Measurements from ENCODE around the gene PRKD3.

Gene PRKD3

GRCh38 chr2:37343537-37344434 is 19.2 kb upstream of the PRKD3 start:
- no peak for TF ChIP-seq CTCF (IDR thresholded peaks at IDR 0.05)
- H3K27ac ChIP-seq: peak overlapping the region in 1 of 2 donors; percentile 40

GRCh38 chr2:37342591-37343220 is 18.1 kb upstream of the PRKD3 start:
- Histone ChIP-seq H3K27ac (no peak overlapping the region), H3K4me3 (no peak overlapping the region)
- DNase-seq (ENCODE audit: low spot score): no peak
- TF ChIP-seq CTCF (IDR thresholded peaks at IDR 0.05): no peak

More at GRCh38 chr2:37343537-37344434, 19.2 kb upstream of the PRKD3 start:
- H3K4me3 ChIP-seq: peak overlapping the region; percentile 95
- no peak for DNase-seq (ENCODE audit: low spot score)

- H3K27ac ChIP-seq: no peak overlapping the region
- no peak for DNase-seq (ENCODE audit: low spot score)
- no peak overlapping the region for H3K4me3 ChIP-seq
- TF ChIP-seq CTCF (IDR thresholded peaks at IDR 0.05): no peak
These were observed 16.0 kb upstream of the PRKD3 start for GRCh38 chr2:37340637-37341036.

GRCh38 chr2:37338933-37339332 is 14.3 kb upstream of the PRKD3 start:
- Histone ChIP-seq H3K27ac (no peak overlapping the region), H3K4me3 (no peak overlapping the region)
- DNase-seq (ENCODE audit: low spot score): no peak
- no peak for TF ChIP-seq CTCF (IDR thresholded peaks at IDR 0.05)

- no peak overlapping the region for H3K4me3 ChIP-seq
- H3K27ac ChIP-seq: no peak overlapping the region
- TF ChIP-seq CTCF (IDR thresholded peaks at IDR 0.05): no peak
- no peak for DNase-seq (ENCODE audit: low spot score)
These were observed 13.1 kb upstream of the PRKD3 start for GRCh38 chr2:37337620-37338280.

- Histone ChIP-seq H3K4me3 (no peak overlapping the region), H3K27ac (no peak overlapping the region)
- TF ChIP-seq CTCF (IDR thresholded peaks at IDR 0.05): no peak
- DNase-seq (ENCODE audit: low spot score): no peak
These were observed 11.0 kb upstream of the PRKD3 start for GRCh38 chr2:37335604-37336003.
